B cell (primary cell): Measurements from ENCODE around the gene MGMT. TPM values are rescaled to one million over a fixed set of nuclear protein-coding genes. Genes with fewer than 3 reads are reported as not detected.

ENCODE experiments used
- ATAC-seq: fragments of 200-7000 bp; cut with Tn5 transposase; one replicate; pipeline ENCODE4 v1.10.0; 2021; ENCODE audit warnings: low read depth, mild to moderate bottlenecking, moderate number of reproducible peaks, moderate library complexity
- CTCF ChIA-PET: fragments of 350-600 bp; sonication (Branson Sonifier 250); formaldehyde crosslinking; loops from one replicate; lab custom pipeline; 2021; ENCODE audit warnings: antibody characterized with exemption, inconsistent platforms; lab: Charles Lee
- POLR2A ChIA-PET: fragments of 350-600 bp; sonication (Branson Sonifier 250); formaldehyde crosslinking; loops from one replicate; lab custom pipeline; 2021; ENCODE audit warnings: antibody characterized with exemption; lab: Charles Lee
- DNase-seq: peaks from one replicate; pipeline ENCODE4 v3.0.0; 2013
- H2AFZ ChIP-seq: 2 replicates; pipeline ENCODE4 v1.6.1; 2012; ENCODE audit warnings: mild to moderate bottlenecking, low read depth, low read length; ENCODE audit not compliant: insufficient read depth, poor library complexity, severe bottlenecking
- H3K27ac ChIP-seq, 2 donors: 1 replicate in 1 of 2; 2 replicates in 1 of 2; pipeline ENCODE4 v1.5.1; 2012 to 2013; ENCODE audit warnings: low read length in 2 of 2, mild to moderate bottlenecking in 2 of 2, moderate library complexity in 1 of 2
- H3K27me3 ChIP-seq, 4 experiments: fragments of 200-600 bp in 1 of 4; sonication (generic) in 1 of 4; replicated peaks in 1 of 4; 1 replicate in 2 of 4; 2 replicates in 2 of 4; pipeline versions ENCODE4 v1.6.1 to v1.7.0; 2013 to 2016; ENCODE audit warnings: low read length in 3 of 4, mild to moderate bottlenecking in 2 of 4, mixed read lengths in 1 of 4, moderate library complexity in 1 of 4; ENCODE audit not compliant: insufficient read depth in 4 of 4, control insufficient read depth in 3 of 4; ENCODE audit errors: control extremely low read depth in 1 of 4
- H3K36me3 ChIP-seq, 2 experiments: replicated peaks in 1 of 2; 1 replicate in 1 of 2; 2 replicates in 1 of 2; pipeline versions ENCODE4 v1.6.1 to v1.7.1; 2013; ENCODE audit warnings: low read length in 1 of 2; ENCODE audit not compliant: insufficient read depth in 2 of 2, control insufficient read depth in 1 of 2; ENCODE audit errors: control extremely low read depth in 1 of 2, extremely low read depth in 1 of 2
- H3K4me1 ChIP-seq, 2 donors: fragments of 200-600 bp in 1 of 2; sonication (generic) in 1 of 2; 1 replicate in 1 of 2; 2 replicates in 1 of 2; pipeline versions ENCODE4 v1.5.1 to v1.6.1; 2013 to 2017; ENCODE audit warnings: low read length in 2 of 2; ENCODE audit not compliant: control insufficient read depth in 2 of 2, insufficient read depth in 2 of 2
- H3K4me2 ChIP-seq: replicated peaks from 2 replicates; pipeline ENCODE3; 2012; ENCODE audit warnings: mild to moderate bottlenecking, low read depth, low read length; ENCODE audit not compliant: poor library complexity, severe bottlenecking
- H3K4me3 ChIP-seq, 5 experiments: fragments of 200-600 bp in 1 of 5; sonication (generic) in 1 of 5; 1 replicate in 3 of 5; 2 replicates in 2 of 5; pipeline versions ENCODE4 v1.5.1 to v1.7.0; 2011 to 2016; ENCODE audit warnings: low read length in 4 of 5, mild to moderate bottlenecking in 4 of 5, low read depth in 2 of 5, control low read depth in 1 of 5, moderate library complexity in 1 of 5; ENCODE audit not compliant: insufficient read depth in 1 of 5; ENCODE audit errors: control extremely low read depth in 1 of 5, extremely low read depth in 1 of 5
- H3K79me2 ChIP-seq: fragments of 200-600 bp; sonication (generic); one replicate; pipeline ENCODE4 v1.6.0; 2016; ENCODE audit warnings: low read length; ENCODE audit not compliant: control insufficient read depth, insufficient read depth
- H3K9ac ChIP-seq: fragments of 200-600 bp; sonication (generic); 2 replicates; pipeline ENCODE4 v1.6.1; 2017; ENCODE audit warnings: mild to moderate bottlenecking, low read length, moderate library complexity
- H3K9me3 ChIP-seq, 3 donors: one replicate each; pipeline versions ENCODE4 v1.6.1 to v1.7.1; 2013; ENCODE audit warnings: low read length in 2 of 3; ENCODE audit not compliant: control insufficient read depth in 2 of 3, insufficient read depth in 1 of 3; ENCODE audit errors: control extremely low read depth in 1 of 3
- H4K20me1 ChIP-seq: 2 replicates; pipeline ENCODE4 v1.6.0; 2012; ENCODE audit warnings: mild to moderate bottlenecking, low read length; ENCODE audit not compliant: insufficient read depth, control insufficient read depth, poor library complexity, severe bottlenecking
- H3K27ac Mint-ChIP-seq: one replicate; pipeline ENCODE4 v1.8.0; 2021; ENCODE audit warnings: mixed read lengths
- H3K27me3 Mint-ChIP-seq: one replicate; pipeline ENCODE4 v1.8.0; 2021; ENCODE audit warnings: mixed read lengths
- H3K4me1 Mint-ChIP-seq: one replicate; pipeline ENCODE4 v1.8.0; 2021; ENCODE audit warnings: mixed read lengths
- H3K4me3 Mint-ChIP-seq: one replicate; pipeline ENCODE4 v1.8.0; 2021; ENCODE audit warnings: mixed read lengths
- H3K9me3 Mint-ChIP-seq: one replicate; pipeline ENCODE4 v1.8.0; 2022; ENCODE audit warnings: mixed read lengths; ENCODE audit not compliant: insufficient read depth
- EZH2 ChIP-seq: IDR thresholded peaks from 2 replicates; pipeline ENCODE4 v1.6.1; 2012; ENCODE audit warnings: borderline replicate concordance, low read depth, mild to moderate bottlenecking, moderate library complexity, low read length; ENCODE audit not compliant: insufficient read depth, poor library complexity, severe bottlenecking
- WGBS: methylation state at CpG from one replicate; pipeline ENCODE4 v1.1.5; 2013; ENCODE audit warnings: missing lambda C conversion rate; ENCODE audit not compliant: insufficient coverage; 5-methylcytosine and 5-hydroxymethylcytosine counted together
- intact Hi-C: fragments of 100-400 bp; cut with micrococcal nuclease; formaldehyde crosslinking; loops from one replicate; pipeline ENCODE4 v1.10.0; 2022
- polyA plus RNA-seq: library from polyadenylated mRNA; depleted of rRNA; stranded (reverse); fragments of >200 nt; gene quantifications from 2 replicates; pipeline ENCODE4 v1.2.3, GENCODE V29; 2012
- total RNA-seq, 2 donors: library from RNA; stranded (reverse); fragments of 120-200 nt in 1 of 2; gene quantifications; 1 replicate in 1 of 2; 2 replicates in 1 of 2; pipeline versions ENCODE4 v1.2.3 to v1.2.4, GENCODE V29; 2013 to 2022
- TF ChIP-seq, protein P1 (sequence below): fragments of 200-600 bp; IDR thresholded peaks from one replicate; pipeline ENCODE4 v1.8.0; 2022; ENCODE audit warnings: antibody characterized with exemption, mild to moderate bottlenecking

MGMT gene
- total and polyA plus RNA-seq, 2 donors (not counting 1 experiment from before 2014, with no cell fraction given) = 16.6 to 87.7 TPM

DNA sequence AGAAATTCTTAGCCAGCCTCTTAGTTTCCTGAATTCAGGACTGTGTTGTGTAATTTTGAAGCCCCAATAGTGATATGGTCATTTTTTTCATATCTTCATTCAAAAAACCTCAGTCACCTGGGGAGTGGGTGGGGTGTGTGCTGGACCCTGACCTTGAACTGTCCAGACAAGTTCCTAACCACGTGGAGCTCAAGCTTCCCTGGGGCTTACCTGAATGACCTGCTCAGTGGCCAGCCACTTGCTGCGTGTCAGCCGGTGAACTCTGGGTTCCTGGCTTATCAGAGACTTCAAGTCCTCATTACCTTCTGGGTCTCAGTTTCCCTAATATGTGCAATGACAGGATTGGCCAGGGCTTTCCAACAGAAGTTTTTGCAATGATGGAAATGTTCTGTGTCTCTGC is 27.1 kb downstream of the MGMT start:
- Histone ChIP-seq H3K4me2 (no peak overlapping the region), H3K27me3 (no peaks in the 10 kb centered on the region), H3K4me3 (no peak overlapping the region), H3K9me3 (peaks cover 9 to 40% (median 30%) of the 10 kb centered on the region in 3 donors), H3K27ac (no peak overlapping the region), H2AFZ (no peak overlapping the region), H3K9ac (no peak overlapping the region), H3K4me1 (no peaks in the 10 kb centered on the region), H3K79me2 (peaks cover 61% of the 10 kb centered on the region), H4K20me1 (peaks cover 22% of the 10 kb centered on the region), H3K36me3 (peaks cover 0 to 8% of the 10 kb centered on the region in 2 experiments)
- DNase-seq = no peak
- peaks cover 7% of the 10 kb centered on the region for H3K9me3 Mint-ChIP-seq
- ChIA-PET CTCF (no interaction called here), POLR2A (no interaction called here)
- TF ChIP-seq, protein P1, sequence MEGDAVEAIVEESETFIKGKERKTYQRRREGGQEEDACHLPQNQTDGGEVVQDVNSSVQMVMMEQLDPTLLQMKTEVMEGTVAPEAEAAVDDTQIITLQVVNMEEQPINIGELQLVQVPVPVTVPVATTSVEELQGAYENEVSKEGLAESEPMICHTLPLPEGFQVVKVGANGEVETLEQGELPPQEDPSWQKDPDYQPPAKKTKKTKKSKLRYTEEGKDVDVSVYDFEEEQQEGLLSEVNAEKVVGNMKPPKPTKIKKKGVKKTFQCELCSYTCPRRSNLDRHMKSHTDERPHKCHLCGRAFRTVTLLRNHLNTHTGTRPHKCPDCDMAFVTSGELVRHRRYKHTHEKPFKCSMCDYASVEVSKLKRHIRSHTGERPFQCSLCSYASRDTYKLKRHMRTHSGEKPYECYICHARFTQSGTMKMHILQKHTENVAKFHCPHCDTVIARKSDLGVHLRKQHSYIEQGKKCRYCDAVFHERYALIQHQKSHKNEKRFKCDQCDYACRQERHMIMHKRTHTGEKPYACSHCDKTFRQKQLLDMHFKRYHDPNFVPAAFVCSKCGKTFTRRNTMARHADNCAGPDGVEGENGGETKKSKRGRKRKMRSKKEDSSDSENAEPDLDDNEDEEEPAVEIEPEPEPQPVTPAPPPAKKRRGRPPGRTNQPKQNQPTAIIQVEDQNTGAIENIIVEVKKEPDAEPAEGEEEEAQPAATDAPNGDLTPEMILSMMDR = no peak
- TF ChIP-seq EZH2 = no peak
- 90% methylated on average over 3 of the region's 3 CpGs for WGBS
- H3K4me1 Mint-ChIP-seq = no peaks in the 10 kb centered on the region
- intact Hi-C loops = no loop called here
- H3K27me3 Mint-ChIP-seq = no peaks in the 10 kb centered on the region
- H3K4me3 Mint-ChIP-seq = no peak overlapping the region
- no peak for ATAC-seq
- no peak overlapping the region for H3K27ac Mint-ChIP-seq

DNA sequence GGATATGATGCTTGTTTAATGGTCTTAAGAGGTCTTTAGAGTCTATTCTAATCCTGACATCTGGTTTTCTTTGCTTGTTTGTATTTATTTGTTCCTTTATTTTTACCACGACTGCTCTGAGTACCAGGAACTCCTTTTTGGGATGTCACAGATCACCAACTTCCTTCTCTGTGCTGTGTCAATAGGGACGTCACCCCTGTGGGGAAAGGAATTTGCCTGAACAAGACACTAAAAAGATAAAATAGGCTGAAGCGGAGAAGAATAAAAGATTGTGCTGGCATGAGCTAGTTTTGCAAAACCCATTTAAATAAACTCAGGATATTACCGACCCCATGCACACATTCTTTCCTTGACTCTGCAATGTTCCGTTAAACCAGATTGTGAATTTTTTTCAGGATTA is 27.7 kb downstream of the MGMT start:
- intact Hi-C loops = no loop called here
- CTCF ChIA-PET = no interaction called here

More for the DNA sequence above, 27.7 kb downstream of the MGMT start:
- no peak overlapping the region for H3K4me2 ChIP-seq
- POLR2A ChIA-PET = no interaction called here
- no peak overlapping the region for H3K27ac ChIP-seq
- H3K4me3 ChIP-seq = no peak overlapping the region
- H3K27me3 ChIP-seq = no peaks in the 10 kb centered on the region
- no peak overlapping the region for H2AFZ ChIP-seq
- H3K27me3 Mint-ChIP-seq = no peaks in the 10 kb centered on the region
- TF ChIP-seq, protein P1 = no peak
- no peak for TF ChIP-seq EZH2
- H3K4me1 ChIP-seq = no peaks in the 10 kb centered on the region
- no peaks in the 10 kb centered on the region for H3K4me1 Mint-ChIP-seq
- H3K79me2 ChIP-seq = peaks cover 62% of the 10 kb centered on the region
- DNase-seq (no peak), ATAC-seq (no peak)
- H3K36me3 ChIP-seq = peaks cover 0 to 8% of the 10 kb centered on the region in 2 experiments
- H4K20me1 ChIP-seq = peaks cover 22% of the 10 kb centered on the region
- peaks cover 7% of the 10 kb centered on the region for H3K9me3 Mint-ChIP-seq
- peaks cover 6 to 37% (median 30%) of the 10 kb centered on the region in 3 donors for H3K9me3 ChIP-seq
- WGBS = no CpG with 5 or more reads among the region's 5 CpGs
- no peak overlapping the region for H3K4me3 Mint-ChIP-seq
- H3K27ac Mint-ChIP-seq = no peak overlapping the region
- H3K9ac ChIP-seq = no peak overlapping the region
